ENCODE data around the gene SLC26A9. TPM values are rescaled to one million over a fixed set of nuclear protein-coding genes. Genes with fewer than 3 reads are reported as not detected.

SLC26A9 gene
- total and polyA plus RNA-seq, 10 of the 15 experiments (the other 5 are each of a cell fraction or from before 2014, with no cell fraction given): 0.09 to 0.40 (median 0.17) TPM

- ChIA-PET POLR2A (no interaction called here), SMC1A (ENCODE audit: uncharacterized antibody, unreplicated experiment) (interaction anchor here (1.4 kb wide), 1 partner anchor 254 kb away, joined by 3 read pairs; no protein-coding TSS in a partner anchor), CTCF (interaction anchor here (0.7 to 1.9 kb wide), 3 partner anchors 12 to 306 kb away, joined by 3 to 10 read pairs (median 4); no protein-coding TSS in a partner anchor), RAD21 (ENCODE audit: unreplicated experiment) (interaction anchor here (1.0 to 1.2 kb wide), 2 partner anchors 12 to 47 kb away, joined by 3 to 5 read pairs; no protein-coding TSS in a partner anchor)
- no peaks in the 10 kb centered on the region for H3K36me3 ChIP-seq (ENCODE audit: control insufficient read depth in 2 of 2, insufficient read depth in 2 of 2, low read length in 1 of 2)
- FAIRE-seq: no peak
- H2AFZ ChIP-seq (ENCODE audit: control insufficient read depth, low read depth, low read length): no peak overlapping the region
- DNase-seq (ENCODE audit: low read depth, low spot score): no peak
- no peak overlapping the region for H3K9ac ChIP-seq (ENCODE audit: control insufficient read depth, insufficient read depth, low read length)
- no peak for TF ChIP-seq ZNF687 (IDR thresholded peaks at IDR 0.05)
- no peak for ATAC-seq
- no peaks in the 10 kb centered on the region for H3K9me3 ChIP-seq (replicated peaks; ENCODE audit: control insufficient read depth, insufficient read depth, low read length)
- H3K4me1 ChIP-seq (ENCODE audit: control insufficient read depth, insufficient read depth, low read length): peaks cover 9% of the 10 kb centered on the region; the same call in 1 of the 2 replicates
- BruUV-seq (replicated peaks): no TSS peak
- H3K4me2 ChIP-seq (ENCODE audit: control insufficient read depth, insufficient read depth): no peak overlapping the region
- in situ Hi-C loops (cut with MboI): no loop called here
- H3K27me3 ChIP-seq (replicated peaks in 1 of 2; ENCODE audit: control insufficient read depth in 2 of 2, insufficient read depth in 2 of 2, low read length in 1 of 2): peaks cover 0 to 2% of the 10 kb centered on the region in 2 experiments; a peak in 3 of 4 replicates
- no peak overlapping the region for H3K27ac ChIP-seq (ENCODE audit: control insufficient read depth, insufficient read depth)
- H3K4me3 ChIP-seq: no peak overlapping the region
- no peaks in the 10 kb centered on the region for H3K79me2 ChIP-seq (ENCODE audit: control insufficient read depth, insufficient read depth, low read length)
- WGBS (ENCODE audit: insufficient coverage, insufficient replicate concordance, low lambda C conversion rate, missing lambda C conversion rate): 72% methylated on average over 9 of the region's 13 CpGs
- intact Hi-C loops (cut with micrococcal nuclease; ENCODE audit: unreplicated experiment): no loop called here
- no peaks in the 10 kb centered on the region for H4K20me1 ChIP-seq (ENCODE audit: control insufficient read depth, insufficient read depth)
These were observed 22.0 kb upstream of the SLC26A9 start for GRCh38 chr1:205965036-205965884.
